ENCODE data around the gene GALNT9.

DNA sequence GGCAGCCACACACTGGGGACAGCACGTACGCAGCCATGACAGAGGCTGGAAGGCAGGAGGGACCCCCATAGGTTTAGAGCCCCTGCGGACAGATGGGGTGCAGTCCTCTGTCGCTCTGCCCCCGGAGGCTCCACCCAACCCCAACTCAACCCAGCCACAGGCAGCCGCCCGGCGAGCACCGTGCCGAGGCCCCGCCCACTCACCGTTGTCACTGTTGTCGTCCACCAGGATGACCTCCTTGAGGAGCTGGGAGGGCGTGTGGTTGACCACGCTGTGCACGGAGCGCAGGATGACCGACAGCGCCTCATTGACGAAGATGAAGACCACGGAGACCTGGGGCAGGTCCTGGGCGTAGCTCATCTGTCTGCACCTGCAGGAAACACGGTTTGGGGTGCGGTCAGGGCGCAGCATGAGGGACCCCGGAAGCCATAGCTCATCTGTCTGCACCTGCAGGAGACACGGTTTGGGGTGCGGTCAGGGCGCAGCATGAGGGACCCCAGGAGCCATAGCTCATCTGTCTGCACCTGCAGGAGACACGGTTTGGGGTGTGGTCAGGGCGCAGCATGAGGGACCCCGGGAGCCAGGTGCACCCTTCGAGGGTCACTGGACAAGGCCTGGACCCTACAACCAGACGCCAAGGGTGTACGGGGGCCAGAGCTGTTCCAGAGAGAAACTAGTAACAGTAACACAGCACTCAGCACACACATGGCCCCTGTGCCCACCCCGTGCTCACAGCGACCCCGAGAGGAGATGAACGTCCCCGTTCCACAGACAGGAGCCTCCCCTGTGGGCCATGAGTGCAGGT lies 66.9 kb downstream of the GALNT9 start:
- TF ChIP-seq, protein P1, sequence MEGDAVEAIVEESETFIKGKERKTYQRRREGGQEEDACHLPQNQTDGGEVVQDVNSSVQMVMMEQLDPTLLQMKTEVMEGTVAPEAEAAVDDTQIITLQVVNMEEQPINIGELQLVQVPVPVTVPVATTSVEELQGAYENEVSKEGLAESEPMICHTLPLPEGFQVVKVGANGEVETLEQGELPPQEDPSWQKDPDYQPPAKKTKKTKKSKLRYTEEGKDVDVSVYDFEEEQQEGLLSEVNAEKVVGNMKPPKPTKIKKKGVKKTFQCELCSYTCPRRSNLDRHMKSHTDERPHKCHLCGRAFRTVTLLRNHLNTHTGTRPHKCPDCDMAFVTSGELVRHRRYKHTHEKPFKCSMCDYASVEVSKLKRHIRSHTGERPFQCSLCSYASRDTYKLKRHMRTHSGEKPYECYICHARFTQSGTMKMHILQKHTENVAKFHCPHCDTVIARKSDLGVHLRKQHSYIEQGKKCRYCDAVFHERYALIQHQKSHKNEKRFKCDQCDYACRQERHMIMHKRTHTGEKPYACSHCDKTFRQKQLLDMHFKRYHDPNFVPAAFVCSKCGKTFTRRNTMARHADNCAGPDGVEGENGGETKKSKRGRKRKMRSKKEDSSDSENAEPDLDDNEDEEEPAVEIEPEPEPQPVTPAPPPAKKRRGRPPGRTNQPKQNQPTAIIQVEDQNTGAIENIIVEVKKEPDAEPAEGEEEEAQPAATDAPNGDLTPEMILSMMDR (IDR thresholded peaks at IDR 0.05; ENCODE audit: insufficient read depth, low read depth, low read length), result no peak
- TF ChIP-seq EZH2 (IDR thresholded peaks at IDR 0.05; ENCODE audit: insufficient read depth, low read length), result no peak

Data from astrocyte (in vitro differentiated cells and primary cell).